Measurements from ENCODE around the gene CAPN15.

DNA sequence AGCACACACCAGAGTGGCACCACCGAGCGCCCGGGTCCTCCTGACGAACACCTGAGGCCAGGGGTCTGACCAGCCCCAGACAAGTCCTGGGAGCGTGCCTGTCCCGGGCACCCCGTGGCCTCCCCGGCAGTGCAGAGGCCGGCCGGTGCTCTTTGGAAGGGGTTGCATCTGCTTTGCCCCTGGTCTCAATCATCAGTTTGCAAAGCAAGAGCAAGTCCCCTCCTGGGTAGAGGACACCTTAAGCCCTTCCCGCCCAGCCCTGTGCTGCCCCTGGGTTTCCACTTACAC is 11.6 kb upstream of the CAPN15 start:
- TF ChIP-seq CTCF (IDR thresholded peaks at IDR 0.05) (no peak), POLR2A (IDR thresholded peaks at IDR 0.05) (no peak)

Data from heart left ventricle (tissue), 13 donors.